A549 (cell line): Measurements from ENCODE around the gene TGFBRAP1. TPM values are rescaled to one million over a fixed set of nuclear protein-coding genes. Genes with fewer than 3 reads are reported as not detected.

ENCODE experiments used
- ATAC-seq, 2 experiments: fragments of 200-7000 bp in 1 of 2; fragments of >200 bp in 1 of 2; cut with Nextera tagmentation in 1 of 2; cut with Tn5 transposase in 1 of 2; 3 replicates each; pipeline versions ENCODE4 v1.8.0 to v1.9.1; 2018 to 2020; ENCODE audit warnings: mild to moderate bottlenecking in 1 of 2, moderate library complexity in 1 of 2
- CTCF ChIA-PET: fragments of 300-600 bp; sonication (Branson Sonifier 250); formaldehyde crosslinking; extraction: SDS; loops from one replicate; lab custom pipeline; 2021; ENCODE audit warnings: antibody characterized with exemption, inconsistent platforms; lab: Yijun Ruan, JAX
- POLR2A ChIA-PET: fragments of 350-600 bp; formaldehyde crosslinking; extraction: SDS; loops from one replicate; lab custom pipeline; 2021; ENCODE audit warnings: antibody characterized with exemption, inconsistent platforms; lab: Yijun Ruan, JAX
- DNase-seq, 2 experiments: peaks; one replicate each; pipeline versions ENCODE4 v3.0.0 to v3.0.0-alpha.2; 2011 to 2016; ENCODE audit warnings: low read depth in 1 of 2, low spot score in 1 of 2
- FAIRE-seq: peaks from 2 replicates; lab custom pipeline; 2011; peaks lifted over from hg19 to GRCh38; lab: Jason Lieb, UNC
- H3K27ac ChIP-seq, 2 experiments: fragments of >200 bp; sonication (Bioruptor Twin); formaldehyde crosslinking; 3 replicates each; pipeline ENCODE4 v1.5.1; 2016 to 2017
- H3K4me1 ChIP-seq: fragments of >200 bp; sonication (Bioruptor Twin); formaldehyde crosslinking; 3 replicates; pipeline ENCODE4 v1.6.1; 2016
- H3K4me2 ChIP-seq: fragments of >200 bp; sonication (Bioruptor Twin); formaldehyde crosslinking; 3 replicates; pipeline ENCODE4 v1.6.1; 2016
- H3K4me3 ChIP-seq: fragments of >200 bp; sonication (Bioruptor Twin); formaldehyde crosslinking; 3 replicates; pipeline ENCODE4 v1.5.1; 2016
- H3K9me3 ChIP-seq: fragments of >200 bp; sonication (Bioruptor Twin); formaldehyde crosslinking; 3 replicates; pipeline ENCODE4 v1.6.1; 2016
- BCL3 ChIP-seq: fragments of >200 bp; sonication (Bioruptor Twin); formaldehyde crosslinking; IDR thresholded peaks from 3 replicates; pipeline ENCODE4 v1.6.1; 2016
- BHLHE40 ChIP-seq: IDR thresholded peaks from 2 replicates; pipeline ENCODE4 v1.6.1; 2012; ENCODE audit warnings: low read depth, low read length, inconsistent platforms
- CBX8 ChIP-seq: fragments of 200-600 bp; sonication (generic); IDR thresholded peaks from 2 replicates; pipeline ENCODE4 v1.6.1; 2016
- CEBPB ChIP-seq, 2 experiments: fragments of >200 bp in 1 of 2; sonication (Bioruptor Twin) in 1 of 2; formaldehyde crosslinking in 1 of 2; IDR thresholded peaks; 2 replicates each; pipeline ENCODE4 v1.6.1; 2012 to 2016
- CHD4 ChIP-seq: fragments of 200-600 bp; sonication (generic); IDR thresholded peaks from 2 replicates; pipeline ENCODE4 v1.6.1; 2016; ENCODE audit warnings: antibody characterized with exemption, mild to moderate bottlenecking, borderline replicate concordance
- CTCF ChIP-seq: fragments of >200 bp; sonication (Bioruptor Twin); formaldehyde crosslinking; IDR thresholded peaks from 3 replicates; pipeline ENCODE4 v1.5.1; 2016
- EP300 ChIP-seq, 2 experiments: fragments of >200 bp; sonication (Bioruptor Twin); formaldehyde crosslinking; IDR thresholded peaks; 2 replicates in 1 of 2; 3 replicates in 1 of 2; pipeline ENCODE4 v1.6.1; 2016 to 2017
- ESRRA ChIP-seq: fragments of 150-350 bp; IDR thresholded peaks from 2 replicates; pipeline ENCODE4 v1.6.1; 2014; ENCODE audit warnings: mild to moderate bottlenecking, low read length, borderline replicate concordance
- GATA3 ChIP-seq: IDR thresholded peaks from 2 replicates; pipeline ENCODE4 v1.6.1; 2012; ENCODE audit warnings: borderline replicate concordance
- HDAC2 ChIP-seq: fragments of 200-600 bp; sonication (generic); IDR thresholded peaks from 2 replicates; pipeline ENCODE4 v1.6.1; 2016
- HMGXB4 ChIP-seq: fragments of 250-450 bp; sonication (Bioruptor Pico); IDR thresholded peaks from 2 replicates; pipeline ENCODE4 v1.5.0; 2021; ENCODE audit warnings: mild to moderate bottlenecking, moderate library complexity, borderline replicate concordance
- HOXB13 ChIP-seq: fragments of 250-450 bp; sonication (Bioruptor Pico); IDR thresholded peaks from 2 replicates; pipeline ENCODE4 v1.5.0; 2020; ENCODE audit warnings: low read depth, mild to moderate bottlenecking, moderate library complexity
- HOXB5 ChIP-seq: fragments of 250-450 bp; sonication (Bioruptor Pico); IDR thresholded peaks from 2 replicates; pipeline ENCODE4 v1.5.0; 2020; ENCODE audit warnings: mild to moderate bottlenecking, moderate library complexity
- KDM1A ChIP-seq: fragments of 200-600 bp; sonication (generic); IDR thresholded peaks from 2 replicates; pipeline ENCODE4 v1.6.1; 2016; ENCODE audit warnings: low read depth, mild to moderate bottlenecking
- MAX ChIP-seq: IDR thresholded peaks from 2 replicates; pipeline ENCODE4 v1.6.1; 2012
- MYC ChIP-seq: IDR thresholded peaks from 2 replicates; pipeline ENCODE4 v1.6.1; 2012; ENCODE audit warnings: mild to moderate bottlenecking, inconsistent platforms, low read length, improper control_type of control experiment, borderline replicate concordance
- PBX3 ChIP-seq: IDR thresholded peaks from 2 replicates; pipeline ENCODE4 v1.6.1; 2012
- POLR2A ChIP-seq: IDR thresholded peaks from 2 replicates; pipeline ENCODE4 v1.6.1; 2012; ENCODE audit warnings: mild to moderate bottlenecking, low read length
- RAD21 ChIP-seq, 2 experiments: fragments of >200 bp in 1 of 2; sonication (Bioruptor Twin) in 1 of 2; formaldehyde crosslinking in 1 of 2; IDR thresholded peaks in 1 of 2; conservative IDR thresholded peaks in 1 of 2; 2 replicates in 1 of 2; 3 replicates in 1 of 2; pipeline ENCODE4 v1.6.1; 2012 to 2018; ENCODE audit warnings: inconsistent platforms in 1 of 2
- REST ChIP-seq: fragments of 200-600 bp; sonication (generic); IDR thresholded peaks from 2 replicates; pipeline ENCODE4 v1.6.1; 2016; ENCODE audit warnings: antibody characterized with exemption, mild to moderate bottlenecking, moderate library complexity
- RNF2 ChIP-seq: fragments of 200-600 bp; sonication (generic); IDR thresholded peaks from 2 replicates; pipeline ENCODE4 v1.6.1; 2016; ENCODE audit warnings: low read depth, mild to moderate bottlenecking, antibody characterized with exemption, moderate library complexity, borderline replicate concordance
- SMC3 ChIP-seq: fragments of >200 bp; sonication (Bioruptor Twin); formaldehyde crosslinking; IDR thresholded peaks from 3 replicates; pipeline ENCODE4 v1.6.1; 2018; ENCODE audit warnings: inconsistent platforms
- SREBF2 ChIP-seq: fragments of 450-650 bp; IDR thresholded peaks from 2 replicates; pipeline ENCODE4 v1.6.1; 2014; ENCODE audit warnings: mild to moderate bottlenecking, moderate library complexity
- TFCP2L1 ChIP-seq: fragments of 250-450 bp; sonication (Bioruptor Pico); IDR thresholded peaks from 2 replicates; pipeline ENCODE4 v1.5.0; 2021; ENCODE audit warnings: mild to moderate bottlenecking
- USF2 ChIP-seq: fragments of 450-650 bp; IDR thresholded peaks from 2 replicates; pipeline ENCODE4 v1.6.1; 2014; ENCODE audit warnings: antibody characterized with exemption
- ZC3H11A ChIP-seq: fragments of 450-650 bp; IDR thresholded peaks from 2 replicates; pipeline ENCODE4 v1.6.1; 2014; ENCODE audit warnings: antibody characterized with exemption, mild to moderate bottlenecking
- ZFP36 ChIP-seq: fragments of 450-650 bp; IDR thresholded peaks from 2 replicates; pipeline ENCODE4 v1.6.1; 2014; ENCODE audit warnings: borderline replicate concordance; ENCODE audit not compliant: partially characterized antibody
- ZSCAN20 ChIP-seq: fragments of 250-450 bp; sonication (Bioruptor Pico); IDR thresholded peaks from 2 replicates; pipeline ENCODE4 v1.8.0; 2022; ENCODE audit warnings: mild to moderate bottlenecking, moderate library complexity
- WGBS: methylation state at CpG from one replicate; pipeline ENCODE4 v1.1.6; 2017; ENCODE audit errors: missing lambda C conversion rate; 5-methylcytosine and 5-hydroxymethylcytosine counted together
- polyA plus RNA-seq, 4 experiments: library from polyadenylated mRNA; depleted of rRNA in 3 of 4; stranded (reverse); fragments of >200 nt; fragmentation: RNase III in 1 of 4; extraction: RNeasy Plus Mini Kit Qiagen cat#74134 plus additional on column Dnase treatment in 1 of 4; gene quantifications; 2 replicates in 3 of 4; 3 replicates in 1 of 4; pipeline ENCODE4 v1.2.3, GENCODE V29; 2011 to 2017

The TGFBRAP1 gene
- polyA plus RNA-seq, 2 of the 4 experiments (the other 2 are of a cell fraction): 9.0 to 13.7 TPM

GRCh38 chr2:105287692-105288091 lies 41.8 kb downstream of the TGFBRAP1 start:
- TF ChIP-seq REST (no peak), POLR2A (no peak), SMC3 (0 out of 3 replicates have a peak, but pooled peaks have one; percentile 13), MYC (no peak), ZFP36 (no peak), CTCF (peak; percentile 53), KDM1A (no peak), CEBPB (IDR thresholded peaks at IDR 0.05) (no peak), RAD21 (conservative IDR thresholded peaks at IDR 0.05 in 1 of 2, IDR thresholded peaks at IDR 0.05 in 1 of 2) (peak in 1 of 2 experiments; percentile 26; a peak in 1 of 5 replicates), ESRRA (no peak), USF2 (peak; percentile 72), HMGXB4 (CRISPR knock-in tag) (no peak), RNF2 (no peak), HDAC2 (no peak), MAX (no peak), CHD4 (no peak), EP300 (IDR thresholded peaks at IDR 0.05) (no peak), TFCP2L1 (CRISPR knock-in tag) (no peak), ZSCAN20 (no peak), HOXB5 (CRISPR knock-in tag) (no peak), CBX8 (no peak), BCL3 (no peak), PBX3 (no peak), SREBF2 (no peak), ZC3H11A (no peak), BHLHE40 (0 out of 2 replicates have a peak, but pooled peaks have one; percentile 19), GATA3 (no peak), HOXB13 (CRISPR knock-in tag) (no peak)
- no peak for FAIRE-seq
- CTCF ChIA-PET: interaction anchor here (0.6 to 1.7 kb wide), 9 partner anchors 10 to 257 kb away, joined by 3 to 7 read pairs (median 4); no protein-coding TSS in a partner anchor

More at GRCh38 chr2:105287692-105288091, 41.8 kb downstream of the TGFBRAP1 start:
- DNase-seq: peak; percentile 27 to 68
- Histone ChIP-seq H3K4me1 (no peaks in the 10 kb centered on the region), H3K4me2 (no peak overlapping the region), H3K9me3 (no peaks in the 10 kb centered on the region), H3K4me3 (no peak overlapping the region), H3K27ac (no peak overlapping the region)
- POLR2A ChIA-PET: no interaction called here
- 53% methylated on average over 5 of the region's 5 CpGs for WGBS
- ATAC-seq: peak; percentile 62 to 74; a peak in 4 of 6 replicates
